Measurements from ENCODE around the gene AUTS2.

GRCh38 chr7:69625798-69626197 is 27.5 kb downstream of the AUTS2 start:
- TF ChIP-seq EZH2 (IDR thresholded peaks at IDR 0.05; ENCODE audit: insufficient read depth, poor library complexity, severe bottlenecking) (no peak), EZH2phosphoT487 (IDR thresholded peaks at IDR 0.05; ENCODE audit: insufficient read depth, low read depth) (no peak)

Measured in GM23248 (cell line).